D721Med (cell line): Measurements from ENCODE around the gene ABCC8.

Experiments
- DNase-seq: peaks from one replicate; pipeline ENCODE4 v3.0.0; 2011; ENCODE audit warnings: low spot score; ENCODE audit not compliant: insufficient read length
- FAIRE-seq: peaks from 2 replicates; lab custom pipeline; 2011; peaks lifted over from hg19 to GRCh38; lab: Jason Lieb, UNC
- CTCF ChIP-seq: IDR thresholded peaks from 2 replicates; pipeline ENCODE4 v1.5.1; 2012; ENCODE audit warnings: mild to moderate bottlenecking, control low read depth; ENCODE audit not compliant: insufficient read depth; ENCODE audit errors: missing control alignments

The ABCC8 gene

GRCh38 chr11:17476317-17477083 is at the start of gene ABCC8:
ABCC8 (minus strand) TSS chr11:17476845; CDS start chr11:17476776, 69 bp downstream.
- FAIRE-seq (no peak), DNase-seq (peak; percentile 62)
- TF ChIP-seq CTCF: no peak

- no peak for DNase-seq
- no peak for TF ChIP-seq CTCF
- no peak for FAIRE-seq
Measured at GRCh38 chr11:17526326-17526725, 49.7 kb upstream of the ABCC8 start.

- FAIRE-seq: no peak
- DNase-seq: no peak
Measured at GRCh38 chr11:17525570-17525969, 48.9 kb upstream of the ABCC8 start.

GRCh38 chr11:17524221-17524620 is 47.6 kb upstream of the ABCC8 start:
- TF ChIP-seq CTCF: no peak
- DNase-seq (no peak), FAIRE-seq (no peak)

More at GRCh38 chr11:17525570-17525969, 48.9 kb upstream of the ABCC8 start:
- TF ChIP-seq CTCF: no peak

- no peak for TF ChIP-seq CTCF
- FAIRE-seq (no peak), DNase-seq (no peak)
Measured at GRCh38 chr11:17522655-17523054, 46.0 kb upstream of the ABCC8 start.

GRCh38 chr11:17521106-17521900 is 44.7 kb upstream of the ABCC8 start:
- no peak for FAIRE-seq
- DNase-seq: no peak
- no peak for TF ChIP-seq CTCF
